Chondrocyte (in vitro differentiated cells): ENCODE results near the gene CFAP161. TPM values are rescaled to one million over a fixed set of nuclear protein-coding genes. Genes with fewer than 3 reads are reported as not detected.
A peak's percentile ranks its signal among the peaks of the same experiment; 100 is the strongest.

Source experiments
- DNase-seq: peaks from one replicate; pipeline ENCODE4 v3.0.0; 2021; ENCODE audit warnings: mixed read lengths, low spot score
- H3K27ac Mint-ChIP-seq: one replicate; pipeline ENCODE4 v1.8.0; 2021; ENCODE audit warnings: mild to moderate bottlenecking, moderate library complexity, mixed read lengths; ENCODE audit not compliant: unreplicated experiment
- H3K27me3 Mint-ChIP-seq: 2 replicates; pipeline ENCODE4 v1.8.0; 2021; ENCODE audit warnings: low read depth, mixed read lengths
- H3K36me3 Mint-ChIP-seq: 2 replicates; pipeline ENCODE4 v1.8.0; 2021; ENCODE audit warnings: low read depth, mixed read lengths
- H3K4me1 Mint-ChIP-seq: 2 replicates; pipeline ENCODE4 v1.8.0; 2021; ENCODE audit warnings: low read depth, mild to moderate bottlenecking, mixed read lengths
- H3K4me3 Mint-ChIP-seq: one replicate; pipeline ENCODE4 v1.8.0; 2021; ENCODE audit warnings: mild to moderate bottlenecking, moderate library complexity, mixed read lengths; ENCODE audit not compliant: unreplicated experiment
- H3K9me3 Mint-ChIP-seq: 2 replicates; pipeline ENCODE4 v1.8.0; 2021; ENCODE audit warnings: low read depth, mixed read lengths
- CTCF ChIP-seq: fragments of 200-600 bp; sonication (generic); IDR thresholded peaks from 2 replicates; pipeline ENCODE4 v1.5.0; 2021; ENCODE audit warnings: antibody characterized with exemption, mild to moderate bottlenecking, moderate library complexity
- total RNA-seq: library from RNA; stranded (reverse); gene quantifications from 3 replicates; pipeline ENCODE4 v1.2.1, GENCODE V29; 2021

Gene CFAP161
- total RNA-seq, 1 donor from 2014 or later = not detected

GRCh38 chr15:81170511-81170910, 36.4 kb downstream of the CFAP161 start:
- no peak for TF ChIP-seq CTCF

GRCh38 chr15:81171286-81171685, 37.2 kb downstream of the CFAP161 start:
- TF ChIP-seq CTCF = no peak
- peaks cover 2% of the 10 kb centered on the region for H3K36me3 Mint-ChIP-seq
- H3K9me3 Mint-ChIP-seq = no peaks in the 10 kb centered on the region
- peaks cover 18% of the 10 kb centered on the region for H3K27me3 Mint-ChIP-seq
- no peak for DNase-seq
- no peak overlapping the region for H3K4me3 Mint-ChIP-seq
- H3K27ac Mint-ChIP-seq = no peak overlapping the region
- H3K4me1 Mint-ChIP-seq = peaks cover 41% of the 10 kb centered on the region

More at GRCh38 chr15:81170511-81170910, 36.4 kb downstream of the CFAP161 start:
- no peak overlapping the region for H3K27ac Mint-ChIP-seq
- DNase-seq = no peak
- H3K4me3 Mint-ChIP-seq = no peak overlapping the region
- H3K9me3 Mint-ChIP-seq = no peaks in the 10 kb centered on the region
- H3K27me3 Mint-ChIP-seq = peaks cover 18% of the 10 kb centered on the region
- H3K36me3 Mint-ChIP-seq = peaks cover 2% of the 10 kb centered on the region
- H3K4me1 Mint-ChIP-seq = peaks cover 41% of the 10 kb centered on the region

- TF ChIP-seq CTCF = no peak
- no peak for DNase-seq
- peaks cover 28% of the 10 kb centered on the region for H3K4me1 Mint-ChIP-seq
- peaks cover 19% of the 10 kb centered on the region for H3K27me3 Mint-ChIP-seq
- no peak overlapping the region for H3K4me3 Mint-ChIP-seq
- no peaks in the 10 kb centered on the region for H3K9me3 Mint-ChIP-seq
- H3K27ac Mint-ChIP-seq = no peak overlapping the region
- H3K36me3 Mint-ChIP-seq = no peaks in the 10 kb centered on the region
Observed at GRCh38 chr15:81174125-81174791, 40.2 kb downstream of the CFAP161 start.

GRCh38 chr15:81174792-81175327, 40.8 kb downstream of the CFAP161 start:
- TF ChIP-seq CTCF = peak; percentile 31
- no peaks in the 10 kb centered on the region for H3K9me3 Mint-ChIP-seq
- DNase-seq = no peak
- peaks cover 28% of the 10 kb centered on the region for H3K4me1 Mint-ChIP-seq
- H3K27me3 Mint-ChIP-seq = peaks cover 22% of the 10 kb centered on the region
- H3K4me3 Mint-ChIP-seq = no peak overlapping the region
- H3K27ac Mint-ChIP-seq = no peak overlapping the region
- no peaks in the 10 kb centered on the region for H3K36me3 Mint-ChIP-seq

- Mint-ChIP-seq H3K27ac (no peak overlapping the region), H3K4me3 (no peak overlapping the region), H3K4me1 (peaks cover 26% of the 10 kb centered on the region), H3K36me3 (no peaks in the 10 kb centered on the region), H3K9me3 (no peaks in the 10 kb centered on the region), H3K27me3 (peaks cover 20% of the 10 kb centered on the region)
- DNase-seq = no peak
- no peak for TF ChIP-seq CTCF
Observed at GRCh38 chr15:81175496-81175895, 41.4 kb downstream of the CFAP161 start.
